Duodenal mucosa (tissue), 2 donors: Measurements from ENCODE around the gene REG4.
"Not testable (repeated sequence)": the region's sequence is repeated elsewhere in the genome, so short reads cannot be mapped to it uniquely, and the experiment has no call there.

Source experiments
- H3K27ac ChIP-seq: one replicate; pipeline ENCODE4 v1.7.0; 2013; ENCODE audit warnings: low read depth, low read length
- H3K27me3 ChIP-seq, 2 donors: one replicate each; pipeline ENCODE4 v1.7.0; 2013; ENCODE audit warnings: low read length in 2 of 2, control low read depth in 1 of 2; ENCODE audit not compliant: insufficient read depth in 2 of 2, control insufficient read depth in 1 of 2
- H3K36me3 ChIP-seq, 2 donors: one replicate each; pipeline ENCODE4 v1.7.0; 2013; ENCODE audit warnings: low read length in 2 of 2, control low read depth in 1 of 2; ENCODE audit not compliant: insufficient read depth in 2 of 2, control insufficient read depth in 1 of 2
- H3K4me1 ChIP-seq, 2 donors: one replicate each; pipeline ENCODE4 v1.7.0; 2013; ENCODE audit warnings: low read length in 2 of 2, control low read depth in 1 of 2; ENCODE audit not compliant: insufficient read depth in 2 of 2, control insufficient read depth in 1 of 2
- H3K4me3 ChIP-seq, 2 donors: one replicate each; pipeline ENCODE4 v1.7.0; 2013; ENCODE audit warnings: low read length in 2 of 2, low read depth in 1 of 2
- H3K9ac ChIP-seq, 2 donors: one replicate each; pipeline ENCODE4 v1.7.0; 2013; ENCODE audit warnings: low read length in 2 of 2, low read depth in 1 of 2
- H3K9me3 ChIP-seq, 2 donors: one replicate each; pipeline ENCODE4 v1.7.0; 2013; ENCODE audit warnings: low read length in 2 of 2, control low read depth in 1 of 2; ENCODE audit not compliant: control insufficient read depth in 1 of 2

The REG4 gene

GRCh38 chr1:119794876-119795240, 16.4 kb downstream of the REG4 start:
- Histone ChIP-seq H3K36me3 (no peaks in the 10 kb centered on the region), H3K4me3 (no peak overlapping the region), H3K4me1 (peaks cover 32 to 38% of the 10 kb centered on the region in 2 donors), H3K27me3 (no peaks in the 10 kb centered on the region), H3K27ac (no peak overlapping the region), H3K9me3 (no peaks in the 10 kb centered on the region), H3K9ac (no peak overlapping the region)

- Histone ChIP-seq H3K4me3 (no peak overlapping the region), H3K27me3 (no peaks in the 10 kb centered on the region), H3K9me3 (no peaks in the 10 kb centered on the region), H3K27ac (no peak overlapping the region), H3K4me1 (peaks cover 32 to 39% of the 10 kb centered on the region in 2 donors), H3K9ac (no peak overlapping the region), H3K36me3 (no peaks in the 10 kb centered on the region)
Observed at GRCh38 chr1:119794230-119794875, 16.9 kb downstream of the REG4 start.

GRCh38 chr1:119791377-119791776, 19.9 kb downstream of the REG4 start:
- no peak overlapping the region for H3K27ac ChIP-seq
- no peak overlapping the region for H3K4me3 ChIP-seq
- H3K9ac ChIP-seq, result no peak overlapping the region
- H3K4me1 ChIP-seq, result peaks cover 40 to 52% of the 10 kb centered on the region in 2 donors
- H3K9me3 ChIP-seq, result no peaks in the 10 kb centered on the region
- no peaks in the 10 kb centered on the region for H3K27me3 ChIP-seq
- no peaks in the 10 kb centered on the region for H3K36me3 ChIP-seq

GRCh38 chr1:119790451-119791198, 20.6 kb downstream of the REG4 start:
- Histone ChIP-seq H3K9ac (no peak overlapping the region), H3K27me3 (no peaks in the 10 kb centered on the region), H3K9me3 (no peaks in the 10 kb centered on the region), H3K4me3 (peak overlapping the region in 1 of 2 donors; percentile 19), H3K36me3 (no peaks in the 10 kb centered on the region), H3K27ac (no peak overlapping the region), H3K4me1 (peaks cover 36 to 52% of the 10 kb centered on the region in 2 donors)

DNA sequence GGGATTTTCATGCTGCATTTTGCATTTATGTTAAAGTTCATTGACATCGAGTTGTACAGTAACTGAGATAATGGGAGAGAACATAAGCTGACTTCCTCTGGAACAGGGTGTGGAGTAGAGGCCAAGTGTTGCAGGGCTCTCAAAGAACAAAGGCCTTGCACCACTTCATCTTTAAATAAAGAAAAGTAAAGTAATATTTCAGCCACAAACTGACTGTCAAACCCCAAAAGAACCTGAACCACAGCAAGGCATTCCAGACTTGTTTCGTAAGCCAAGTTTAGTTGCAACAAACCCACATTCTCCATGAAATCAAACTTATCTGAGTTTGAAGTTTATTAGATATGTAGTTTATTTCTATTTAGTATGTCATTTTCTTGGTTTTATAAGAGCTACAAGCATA, 23.5 kb downstream of the REG4 start:
- no peaks in the 10 kb centered on the region for H3K36me3 ChIP-seq
- no peak overlapping the region for H3K4me3 ChIP-seq
- H3K27ac ChIP-seq, result no peak overlapping the region
- peaks cover 39 to 58% of the 10 kb centered on the region in 2 donors for H3K4me1 ChIP-seq
- H3K9me3 ChIP-seq, result no peaks in the 10 kb centered on the region
- no peaks in the 10 kb centered on the region for H3K27me3 ChIP-seq
- no peak overlapping the region for H3K9ac ChIP-seq

DNA sequence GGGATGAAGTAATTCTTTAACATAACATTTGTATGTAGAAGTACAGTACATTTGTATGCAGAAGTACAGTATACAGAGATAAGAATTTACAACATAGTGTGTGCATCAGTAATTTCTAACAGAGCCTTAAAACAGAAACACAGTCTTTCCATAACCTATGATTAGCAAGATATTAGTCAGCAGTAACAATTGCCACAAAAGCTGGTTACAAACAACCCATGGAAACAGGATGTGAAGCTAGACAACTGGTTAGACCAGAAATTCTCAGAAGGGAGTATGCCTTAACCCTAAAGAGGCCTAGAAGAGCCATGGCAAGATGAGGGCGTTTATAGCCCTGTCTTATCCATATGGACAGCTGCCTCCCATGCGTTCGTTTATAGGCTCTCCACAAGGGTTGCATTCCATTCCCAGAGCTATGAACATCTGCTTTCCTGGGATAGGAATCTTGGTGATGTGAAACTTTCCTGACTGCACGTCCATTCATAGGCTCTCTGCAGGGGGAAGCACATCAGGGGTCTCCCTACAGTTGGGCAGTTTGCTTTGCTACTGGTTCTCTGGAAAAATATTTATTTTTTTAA, 24.7 kb downstream of the REG4 start:
- not testable (repeated sequence) for H3K9me3 ChIP-seq, H3K36me3 ChIP-seq, H3K27me3 ChIP-seq, H3K27ac ChIP-seq, H3K9ac ChIP-seq, H3K4me3 ChIP-seq
- H3K4me1 ChIP-seq, result peaks cover 41 to 60% of the 10 kb centered on the region in 2 donors

GRCh38 chr1:119786046-119786445, 25.2 kb downstream of the REG4 start:
- not testable (repeated sequence) for H3K27me3 ChIP-seq, H3K9me3 ChIP-seq, H3K36me3 ChIP-seq, H3K27ac ChIP-seq, H3K9ac ChIP-seq, H3K4me3 ChIP-seq
- H3K4me1 ChIP-seq, result peaks cover 36 to 58% of the 10 kb centered on the region in 2 donors

GRCh38 chr1:119784191-119784781, 27.0 kb downstream of the REG4 start:
- no peak overlapping the region for H3K27ac ChIP-seq
- H3K4me1 ChIP-seq, result peaks cover 27 to 63% of the 10 kb centered on the region in 2 donors
- H3K9me3 ChIP-seq, result no peaks in the 10 kb centered on the region
- H3K4me3 ChIP-seq, result no peak overlapping the region
- H3K36me3 ChIP-seq, result no peaks in the 10 kb centered on the region
- no peak overlapping the region for H3K9ac ChIP-seq
- H3K27me3 ChIP-seq, result no peaks in the 10 kb centered on the region

DNA sequence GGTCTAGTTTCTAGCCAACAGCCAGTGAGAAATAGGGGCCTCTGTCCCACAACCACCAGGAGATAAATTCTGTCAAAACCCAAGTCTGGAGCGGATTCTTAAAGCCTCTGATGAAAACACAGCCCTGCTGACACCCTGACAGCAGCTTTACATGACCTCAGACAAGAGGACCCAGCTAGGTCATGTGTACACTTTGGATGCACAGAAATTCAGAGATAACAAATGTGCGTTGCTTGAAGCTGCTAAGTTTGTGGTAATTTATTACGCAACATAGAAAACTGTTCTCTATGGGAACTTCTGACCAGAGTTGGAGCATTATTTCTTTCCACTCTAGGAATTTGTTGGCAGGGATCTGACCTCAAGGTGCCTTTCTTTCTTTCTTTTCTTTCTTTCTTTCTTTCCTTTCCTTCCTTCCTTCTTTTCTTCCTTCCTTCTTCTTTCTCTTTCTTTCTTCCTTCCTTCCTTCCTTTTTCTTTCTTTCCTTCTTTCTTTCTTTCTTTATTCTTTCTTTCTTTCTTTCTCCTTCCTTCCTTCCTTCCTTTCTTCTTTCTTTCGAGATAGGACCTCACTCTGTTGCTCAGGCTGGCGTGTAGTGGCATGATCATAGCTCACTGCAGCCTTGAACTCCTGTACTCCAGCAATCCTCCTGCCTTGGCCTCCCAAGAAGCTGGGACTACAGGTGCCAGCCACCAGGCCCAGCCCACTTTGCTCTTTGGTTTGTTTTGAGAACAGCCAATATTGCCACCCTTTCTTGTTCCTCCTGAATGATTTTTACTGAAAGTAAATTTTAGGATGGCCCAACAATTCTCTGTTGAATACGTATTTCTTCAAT, 27.7 kb downstream of the REG4 start:
- Histone ChIP-seq H3K4me3 (no peak overlapping the region), H3K36me3 (no peaks in the 10 kb centered on the region), H3K9me3 (no peaks in the 10 kb centered on the region), H3K9ac (no peak overlapping the region), H3K4me1 (peaks cover 28 to 64% of the 10 kb centered on the region in 2 donors), H3K27me3 (no peaks in the 10 kb centered on the region), H3K27ac (no peak overlapping the region)
